Brain microvascular endothelial cell (primary cell): ENCODE data around the gene RGCC.

ENCODE experiments used
- DNase-seq: peaks from one replicate; pipeline ENCODE4 v3.0.0-alpha.2; 2020
- H3K27ac ChIP-seq: fragments of 250-450 bp; sonication (Bioruptor Pico); 2 replicates; pipeline ENCODE4 v1.5.1; 2020; ENCODE audit warnings: mild to moderate bottlenecking, moderate library complexity
- H3K27me3 ChIP-seq: fragments of 250-450 bp; sonication (Bioruptor Pico); replicated peaks from 2 replicates; pipeline ENCODE4 v1.5.1; 2020; ENCODE audit warnings: mild to moderate bottlenecking
- H3K36me3 ChIP-seq: fragments of 250-450 bp; sonication (Bioruptor Pico); replicated peaks from 2 replicates; pipeline ENCODE4 v1.5.1; 2020; ENCODE audit warnings: mild to moderate bottlenecking
- H3K4me3 ChIP-seq: 2 replicates; pipeline ENCODE4 v1.5.1; 2011; ENCODE audit warnings: low read depth, mild to moderate bottlenecking, control low read depth, low read length, moderate library complexity
- CTCF ChIP-seq: IDR thresholded peaks from 2 replicates; pipeline ENCODE4 v1.5.1; 2011; ENCODE audit warnings: low read depth, mild to moderate bottlenecking, moderate library complexity, low read length, control low read depth, inconsistent platforms; ENCODE audit errors: missing control alignments
- in situ Hi-C: cut with HindIII; loops from 2 replicates; pipeline ENCODE4 v1.10.0; 2017; ENCODE audit warnings: low sequenced_read_pairs, low pct_ligation_motif_present

RGCC gene

GRCh38 chr13:41462427-41462826, 5.1 kb downstream of the RGCC start:
- no peaks in the 10 kb centered on the region for H3K27me3 ChIP-seq
- H3K4me3 ChIP-seq: no peak overlapping the region
- no peaks in the 10 kb centered on the region for H3K36me3 ChIP-seq
- no peak for TF ChIP-seq CTCF
- in situ Hi-C loops: no loop called here
- DNase-seq: no peak
- no peak overlapping the region for H3K27ac ChIP-seq

- in situ Hi-C loops: no loop called here
- Histone ChIP-seq H3K36me3 (no peaks in the 10 kb centered on the region), H3K4me3 (no peak overlapping the region), H3K27me3 (no peaks in the 10 kb centered on the region), H3K27ac (no peak overlapping the region)
- TF ChIP-seq CTCF: no peak
- DNase-seq: no peak
Observed at GRCh38 chr13:41463838-41464602, 6.7 kb downstream of the RGCC start.

- Histone ChIP-seq H3K4me3 (no peak overlapping the region), H3K27ac (peak overlapping the region; percentile 64), H3K27me3 (no peaks in the 10 kb centered on the region), H3K36me3 (no peaks in the 10 kb centered on the region)
- peak; percentile 85 for DNase-seq
- no peak for TF ChIP-seq CTCF
- in situ Hi-C loops: no loop called here
Observed at GRCh38 chr13:41465241-41465847, 8.0 kb downstream of the RGCC start.

GRCh38 chr13:41465898-41466320, 8.6 kb downstream of the RGCC start:
- no peak overlapping the region for H3K4me3 ChIP-seq
- H3K27me3 ChIP-seq: no peaks in the 10 kb centered on the region
- no peak for DNase-seq
- in situ Hi-C loops: no loop called here
- no peak overlapping the region for H3K27ac ChIP-seq
- TF ChIP-seq CTCF: no peak
- no peaks in the 10 kb centered on the region for H3K36me3 ChIP-seq

GRCh38 chr13:41467425-41467945, 10.1 kb downstream of the RGCC start:
- TF ChIP-seq CTCF: no peak
- in situ Hi-C loops: no loop called here
- no peaks in the 10 kb centered on the region for H3K36me3 ChIP-seq
- H3K27ac ChIP-seq: no peak overlapping the region
- H3K27me3 ChIP-seq: no peaks in the 10 kb centered on the region
- DNase-seq: no peak
- no peak overlapping the region for H3K4me3 ChIP-seq
